ENCODE measurements around the gene BSND. TPM values are rescaled to one million over a fixed set of nuclear protein-coding genes. Genes with fewer than 3 reads are reported as not detected.

The BSND gene
- total RNA-seq, 2 donors from 2014 or later, result not detected

DNA sequence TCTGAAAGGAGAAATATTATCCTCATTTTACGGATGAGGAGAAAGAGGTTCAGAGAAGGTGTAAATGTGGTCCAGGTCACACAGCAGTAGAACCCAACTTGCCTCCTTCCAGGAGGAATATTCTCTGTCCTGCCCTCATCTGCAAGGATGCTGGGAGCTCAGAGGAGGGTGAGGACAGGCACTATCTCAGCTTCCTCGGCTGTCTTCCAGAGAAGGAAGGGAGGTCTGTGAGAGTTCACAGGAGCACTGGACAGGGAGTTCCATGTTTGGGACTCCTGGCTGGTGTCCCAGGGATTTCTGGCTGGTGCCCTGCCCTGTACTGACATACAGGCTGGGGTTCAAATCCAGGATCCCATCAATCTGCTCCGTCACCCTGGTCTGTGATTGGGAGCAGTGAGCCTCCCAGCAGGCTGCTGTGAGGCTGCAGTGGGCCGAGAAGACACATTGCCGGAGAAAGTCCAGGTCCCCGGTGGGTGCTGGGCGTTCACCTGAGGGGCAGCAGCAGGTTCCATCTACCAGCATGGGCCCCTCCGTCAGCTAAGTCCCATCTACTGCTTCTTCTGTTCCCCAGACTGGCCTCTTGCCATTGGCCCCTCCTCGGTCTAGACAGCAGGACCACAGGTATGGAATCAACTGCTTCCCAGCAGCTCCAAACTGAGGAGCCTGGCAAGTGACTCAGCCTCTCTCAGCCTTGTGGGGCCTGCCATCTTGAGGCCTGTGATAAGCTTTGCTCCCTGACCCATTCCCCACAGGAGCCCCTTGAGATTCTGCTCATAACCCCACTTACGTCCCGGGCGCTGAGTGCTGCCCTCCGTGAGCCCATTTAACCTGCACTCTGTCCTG lies 8.5 kb upstream of the BSND start:
- H3K36me3 ChIP-seq, result no peaks in the 10 kb centered on the region
- no peak overlapping the region for H3K4me3 ChIP-seq
- TF ChIP-seq, protein P1, sequence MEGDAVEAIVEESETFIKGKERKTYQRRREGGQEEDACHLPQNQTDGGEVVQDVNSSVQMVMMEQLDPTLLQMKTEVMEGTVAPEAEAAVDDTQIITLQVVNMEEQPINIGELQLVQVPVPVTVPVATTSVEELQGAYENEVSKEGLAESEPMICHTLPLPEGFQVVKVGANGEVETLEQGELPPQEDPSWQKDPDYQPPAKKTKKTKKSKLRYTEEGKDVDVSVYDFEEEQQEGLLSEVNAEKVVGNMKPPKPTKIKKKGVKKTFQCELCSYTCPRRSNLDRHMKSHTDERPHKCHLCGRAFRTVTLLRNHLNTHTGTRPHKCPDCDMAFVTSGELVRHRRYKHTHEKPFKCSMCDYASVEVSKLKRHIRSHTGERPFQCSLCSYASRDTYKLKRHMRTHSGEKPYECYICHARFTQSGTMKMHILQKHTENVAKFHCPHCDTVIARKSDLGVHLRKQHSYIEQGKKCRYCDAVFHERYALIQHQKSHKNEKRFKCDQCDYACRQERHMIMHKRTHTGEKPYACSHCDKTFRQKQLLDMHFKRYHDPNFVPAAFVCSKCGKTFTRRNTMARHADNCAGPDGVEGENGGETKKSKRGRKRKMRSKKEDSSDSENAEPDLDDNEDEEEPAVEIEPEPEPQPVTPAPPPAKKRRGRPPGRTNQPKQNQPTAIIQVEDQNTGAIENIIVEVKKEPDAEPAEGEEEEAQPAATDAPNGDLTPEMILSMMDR (IDR thresholded peaks at IDR 0.05), result no peak
- no peak for DNase-seq (ENCODE audit: low spot score)
- H3K9me3 ChIP-seq, result no peaks in the 10 kb centered on the region
- H3K27me3 ChIP-seq, result no peaks in the 10 kb centered on the region
- H3K27ac ChIP-seq, result no peak overlapping the region
- no peaks in the 10 kb centered on the region for H3K4me1 ChIP-seq

DNA sequence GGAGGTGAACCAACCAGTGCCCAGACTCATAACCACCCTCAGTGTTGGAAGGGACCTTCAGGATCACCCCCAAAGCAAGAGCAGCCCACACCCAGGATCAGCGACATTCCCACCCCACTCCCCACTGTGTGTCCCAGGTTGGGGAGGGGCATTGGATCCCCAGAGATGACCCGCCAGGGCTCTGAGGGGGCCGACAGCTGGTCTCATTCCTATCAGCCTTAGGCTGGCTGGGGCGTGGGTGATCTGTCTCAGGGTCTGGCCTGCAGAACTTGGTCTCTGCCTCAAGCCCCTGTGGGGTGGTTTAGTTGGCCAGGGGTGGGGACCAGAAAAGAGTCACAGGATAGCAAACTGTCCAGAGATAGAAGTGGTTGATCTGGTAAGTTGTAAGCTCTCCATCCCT lies 7.8 kb upstream of the BSND start:
- Histone ChIP-seq H3K36me3 (no peaks in the 10 kb centered on the region), H3K4me3 (no peak overlapping the region), H3K4me1 (no peaks in the 10 kb centered on the region), H3K27me3 (no peaks in the 10 kb centered on the region), H3K27ac (no peak overlapping the region), H3K9me3 (no peaks in the 10 kb centered on the region)
- DNase-seq (ENCODE audit: low spot score), result no peak
- TF ChIP-seq, protein P1 (IDR thresholded peaks at IDR 0.05), result no peak

DNA sequence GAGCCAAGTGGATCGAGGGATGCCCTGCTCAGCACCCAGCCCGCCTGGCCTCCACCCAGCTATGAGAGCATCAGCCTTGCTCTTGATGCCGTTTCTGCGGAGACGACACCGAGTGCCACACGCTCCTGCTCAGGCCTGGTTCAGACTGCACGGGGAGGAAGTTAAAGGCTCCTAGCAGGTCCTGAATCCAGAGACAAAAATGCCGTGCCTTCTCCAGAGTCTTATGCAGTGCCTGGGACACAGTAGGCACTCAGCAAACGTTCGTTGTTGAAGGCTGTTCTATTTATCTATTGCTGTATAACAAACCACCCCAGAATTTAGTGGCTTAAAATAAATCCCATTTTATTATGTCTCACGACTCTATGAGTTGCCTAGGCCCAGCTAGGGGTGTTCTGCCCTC lies 6.8 kb upstream of the BSND start:
- no peak for DNase-seq (ENCODE audit: low spot score)
- Histone ChIP-seq H3K4me1 (peaks cover 0 to 5% of the 10 kb centered on the region in 2 donors), H3K27ac (no peak overlapping the region), H3K4me3 (no peak overlapping the region), H3K9me3 (no peaks in the 10 kb centered on the region), H3K27me3 (peaks cover 2% of the 10 kb centered on the region in 2 donors), H3K36me3 (no peaks in the 10 kb centered on the region)
- TF ChIP-seq, protein P1 (IDR thresholded peaks at IDR 0.05), result no peak

DNA sequence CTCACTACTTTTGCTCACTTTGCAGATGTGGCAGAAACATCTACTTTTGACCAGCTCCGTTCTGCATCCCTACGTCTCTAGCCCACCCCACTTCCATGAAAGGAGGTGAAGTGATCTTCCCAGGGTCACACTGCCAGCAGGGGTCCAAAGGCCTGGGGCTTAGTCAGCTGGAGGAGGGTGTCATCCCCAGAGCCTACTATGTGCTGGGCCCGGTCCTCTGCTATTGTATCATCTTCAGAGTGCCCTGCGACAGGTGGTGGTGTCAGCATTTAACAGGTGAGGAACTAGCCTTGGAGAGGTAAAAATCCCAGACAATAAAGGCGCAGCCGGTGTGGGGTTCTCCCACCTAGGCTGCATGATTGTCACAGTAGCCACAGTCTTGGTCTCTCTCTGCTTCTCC lies 5.6 kb upstream of the BSND start:
- TF ChIP-seq, protein P1 (IDR thresholded peaks at IDR 0.05), result no peak
- DNase-seq (ENCODE audit: low spot score), result no peak
- H3K36me3 ChIP-seq, result no peaks in the 10 kb centered on the region

DNA sequence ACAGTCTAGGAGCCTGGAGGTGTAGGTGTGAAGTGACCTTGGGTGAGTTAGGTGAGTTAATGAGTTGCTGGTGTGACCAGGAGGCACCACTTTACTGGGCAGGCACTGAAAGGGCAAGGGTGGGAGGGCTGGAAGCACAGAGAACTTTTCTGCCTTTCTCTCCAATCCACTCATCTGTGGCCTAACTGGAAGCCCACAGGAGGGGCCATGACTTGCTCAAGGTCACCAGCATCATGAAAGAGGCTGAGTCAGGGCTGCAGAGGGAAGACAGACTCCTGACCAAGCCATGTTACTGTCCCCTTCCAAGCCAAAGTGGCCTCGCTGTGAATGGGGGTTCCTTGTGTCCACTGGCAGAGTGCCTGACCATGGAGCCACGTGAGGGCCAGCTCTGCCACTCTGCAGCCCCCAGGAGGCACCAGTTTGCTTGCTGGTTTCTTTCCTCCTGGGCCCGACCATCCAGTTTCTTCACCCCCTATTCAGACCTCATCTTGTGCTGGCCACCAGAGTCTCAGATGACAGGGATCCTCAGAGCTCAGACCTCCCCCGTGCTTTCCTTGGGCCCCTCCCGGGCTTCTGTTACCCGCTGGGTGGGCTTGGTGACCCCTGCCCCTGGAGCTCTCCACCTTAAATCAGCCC lies 4.3 kb upstream of the BSND start:
- no peak for DNase-seq (ENCODE audit: low spot score)
- Histone ChIP-seq H3K27ac (no peak overlapping the region), H3K36me3 (no peaks in the 10 kb centered on the region), H3K9me3 (no peaks in the 10 kb centered on the region), H3K4me1 (peaks cover 0 to 7% of the 10 kb centered on the region in 2 donors), H3K27me3 (peaks cover 4 to 6% of the 10 kb centered on the region in 2 donors), H3K4me3 (no peak overlapping the region)
- TF ChIP-seq, protein P1 (IDR thresholded peaks at IDR 0.05), result no peak

More for the DNA sequence above, 5.6 kb upstream of the BSND start:
- no peak overlapping the region for H3K4me3 ChIP-seq
- H3K27me3 ChIP-seq, result peaks cover 4 to 6% of the 10 kb centered on the region in 2 donors
- H3K27ac ChIP-seq, result no peak overlapping the region
- H3K4me1 ChIP-seq, result peaks cover 0 to 7% of the 10 kb centered on the region in 2 donors
- H3K9me3 ChIP-seq, result no peaks in the 10 kb centered on the region

All from right atrium auricular region (tissue), 2 donors.